HL-60 (cell line): ENCODE data around the gene UBE2K.

Source experiments
- CTCF ChIP-seq: IDR thresholded peaks from one replicate; pipeline ENCODE4 v1.5.1; 2011; ENCODE audit warnings: low read length, control low read depth, inconsistent platforms; ENCODE audit not compliant: insufficient read depth
- GABPA ChIP-seq: IDR thresholded peaks from 2 replicates; pipeline ENCODE4 v1.6.1; 2012; ENCODE audit warnings: low read depth
- POLR2AphosphoS5 ChIP-seq: IDR thresholded peaks from 2 replicates; pipeline ENCODE4 v1.6.1; 2012; ENCODE audit warnings: low read depth
- REST ChIP-seq: IDR thresholded peaks from 2 replicates; pipeline ENCODE4 v1.6.1; 2012; ENCODE audit warnings: low read depth; ENCODE audit not compliant: insufficient replicate concordance

- TF ChIP-seq CTCF (no peak), GABPA (no peak), POLR2AphosphoS5 (no peak), REST (no peak)
These were observed 87.1 kb downstream of the UBE2K start for GRCh38 chr4:39785083-39785482.
